ENCODE data around the gene RPS6KA1.

- no peak for TF ChIP-seq YY1 (IDR thresholded peaks at IDR 0.05; ENCODE audit: insufficient read depth, insufficient read length)
- no peak for TF ChIP-seq ZNF274 (IDR thresholded peaks at IDR 0.05; ENCODE audit: low read depth, low read length)
Measured at GRCh38 chr1:26585471-26585870, 55.9 kb downstream of the RPS6KA1 start.
